ENCODE results near the gene ZDHHC19. TPM values are rescaled to one million over a fixed set of nuclear protein-coding genes. Genes with fewer than 3 reads are reported as not detected.

The ZDHHC19 gene
- total and polyA plus RNA-seq, 2 experiments from 2014 or later = not detected

- Histone ChIP-seq H3K36me3 (ENCODE audit: low read depth) (no peaks in the 10 kb centered on the region), H2AFZ (no peak overlapping the region), H3K9ac (no peak overlapping the region), H3K4me3 (no peak overlapping the region), H4K20me1 (ENCODE audit: insufficient read depth) (no peaks in the 10 kb centered on the region), H3K27me3 (replicated peaks; ENCODE audit: insufficient read depth) (no peaks in the 10 kb centered on the region), H3K27ac (no peak overlapping the region), H3K4me2 (ENCODE audit: unreplicated experiment) (no peak overlapping the region), H3F3A (ENCODE audit: insufficient read depth) (no peaks in the 10 kb centered on the region), H3K79me2 (ENCODE audit: insufficient read depth) (no peaks in the 10 kb centered on the region), H3K4me1 (ENCODE audit: insufficient read depth) (no peaks in the 10 kb centered on the region), H3K9me3 (ENCODE audit: low read depth) (no peaks in the 10 kb centered on the region), H3K9me2 (ENCODE audit: insufficient read depth) (no peaks in the 10 kb centered on the region)
- no peak for DNase-seq
- no peak for TF ChIP-seq EZH2phosphoT487 (IDR thresholded peaks at IDR 0.05; ENCODE audit: insufficient read depth, low read depth)
- no peak for TF ChIP-seq EZH2 (IDR thresholded peaks at IDR 0.05; ENCODE audit: insufficient read depth, poor library complexity, severe bottlenecking)
- WGBS, 2 experiments (ENCODE audit: low coverage in 1 of 2, low lambda C conversion rate in 2 of 2, missing lambda C conversion rate in 2 of 2) = 71 to 73% methylated on average over 17 of the region's 17 CpGs
- in situ Hi-C loops (cut with MboI) = no loop called here
Measured at GRCh38 chr3:196197524-196197923, 13.7 kb downstream of the ZDHHC19 start.

- in situ Hi-C loops (cut with MboI) = no loop called here
Measured at GRCh38 chr3:196195664-196196265, 15.4 kb downstream of the ZDHHC19 start.

GRCh38 chr3:196194542-196194915 is 16.7 kb downstream of the ZDHHC19 start:
- 57 to 63% methylated on average over 5 of the region's 5 CpGs for WGBS, 2 experiments (ENCODE audit: low coverage in 1 of 2, low lambda C conversion rate in 2 of 2, missing lambda C conversion rate in 2 of 2)
- H3K27ac ChIP-seq = no peak overlapping the region

More at GRCh38 chr3:196195664-196196265, 15.4 kb downstream of the ZDHHC19 start:
- H3K9ac ChIP-seq = no peak overlapping the region
- TF ChIP-seq EZH2phosphoT487 (IDR thresholded peaks at IDR 0.05; ENCODE audit: insufficient read depth, low read depth) = no peak
- TF ChIP-seq EZH2 (IDR thresholded peaks at IDR 0.05; ENCODE audit: insufficient read depth, poor library complexity, severe bottlenecking) = no peak
- H3K9me2 ChIP-seq (ENCODE audit: insufficient read depth) = no peaks in the 10 kb centered on the region
- H3K27me3 ChIP-seq (replicated peaks; ENCODE audit: insufficient read depth) = no peaks in the 10 kb centered on the region
- H3K36me3 ChIP-seq (ENCODE audit: low read depth) = no peaks in the 10 kb centered on the region
- H3K9me3 ChIP-seq (ENCODE audit: low read depth) = no peaks in the 10 kb centered on the region
- no peaks in the 10 kb centered on the region for H3K79me2 ChIP-seq (ENCODE audit: insufficient read depth)
- no peaks in the 10 kb centered on the region for H3F3A ChIP-seq (ENCODE audit: insufficient read depth)
- DNase-seq = no peak
- no peak overlapping the region for H2AFZ ChIP-seq
- H3K4me1 ChIP-seq (ENCODE audit: insufficient read depth) = no peaks in the 10 kb centered on the region
- H3K4me2 ChIP-seq (ENCODE audit: unreplicated experiment) = no peak overlapping the region
- no peak overlapping the region for H3K4me3 ChIP-seq
- H3K27ac ChIP-seq = no peak overlapping the region
- 76 to 80% methylated on average over 14 of the region's 14 CpGs for WGBS, 2 experiments (ENCODE audit: low coverage in 1 of 2, low lambda C conversion rate in 2 of 2, missing lambda C conversion rate in 2 of 2)
- H4K20me1 ChIP-seq (ENCODE audit: insufficient read depth) = no peaks in the 10 kb centered on the region

GRCh38 chr3:196193736-196194541 is 17.3 kb downstream of the ZDHHC19 start:
- H3K79me2 ChIP-seq (ENCODE audit: insufficient read depth) = no peaks in the 10 kb centered on the region
- in situ Hi-C loops (cut with MboI) = no loop called here
- H4K20me1 ChIP-seq (ENCODE audit: insufficient read depth) = no peaks in the 10 kb centered on the region
- H3K9me2 ChIP-seq (ENCODE audit: insufficient read depth) = no peaks in the 10 kb centered on the region
- no peak for DNase-seq
- H3F3A ChIP-seq (ENCODE audit: insufficient read depth) = no peaks in the 10 kb centered on the region
- H3K4me2 ChIP-seq (ENCODE audit: unreplicated experiment) = no peak overlapping the region
- no peak for TF ChIP-seq EZH2 (IDR thresholded peaks at IDR 0.05; ENCODE audit: insufficient read depth, poor library complexity, severe bottlenecking)
- no peak for TF ChIP-seq EZH2phosphoT487 (IDR thresholded peaks at IDR 0.05; ENCODE audit: insufficient read depth, low read depth)
- 56 to 67% methylated on average over 12 to 13 of the region's 13 CpGs for WGBS, 2 experiments (ENCODE audit: low coverage in 1 of 2, low lambda C conversion rate in 2 of 2, missing lambda C conversion rate in 2 of 2)
- H2AFZ ChIP-seq = no peak overlapping the region
- H3K9ac ChIP-seq = no peak overlapping the region
- no peak overlapping the region for H3K4me3 ChIP-seq
- H3K27me3 ChIP-seq (replicated peaks; ENCODE audit: insufficient read depth) = no peaks in the 10 kb centered on the region
- no peak overlapping the region for H3K27ac ChIP-seq
- H3K4me1 ChIP-seq (ENCODE audit: insufficient read depth) = no peaks in the 10 kb centered on the region
- no peaks in the 10 kb centered on the region for H3K36me3 ChIP-seq (ENCODE audit: low read depth)
- H3K9me3 ChIP-seq (ENCODE audit: low read depth) = no peaks in the 10 kb centered on the region

More at GRCh38 chr3:196194542-196194915, 16.7 kb downstream of the ZDHHC19 start:
- H3K79me2 ChIP-seq (ENCODE audit: insufficient read depth) = no peaks in the 10 kb centered on the region
- H3K36me3 ChIP-seq (ENCODE audit: low read depth) = no peaks in the 10 kb centered on the region
- no peaks in the 10 kb centered on the region for H3F3A ChIP-seq (ENCODE audit: insufficient read depth)
- DNase-seq = no peak
- no peak overlapping the region for H2AFZ ChIP-seq
- H3K4me3 ChIP-seq = no peak overlapping the region
- H3K9me3 ChIP-seq (ENCODE audit: low read depth) = no peaks in the 10 kb centered on the region
- H3K9me2 ChIP-seq (ENCODE audit: insufficient read depth) = no peaks in the 10 kb centered on the region
- no peaks in the 10 kb centered on the region for H3K27me3 ChIP-seq (replicated peaks; ENCODE audit: insufficient read depth)
- H4K20me1 ChIP-seq (ENCODE audit: insufficient read depth) = no peaks in the 10 kb centered on the region
- H3K4me1 ChIP-seq (ENCODE audit: insufficient read depth) = no peaks in the 10 kb centered on the region
- TF ChIP-seq EZH2phosphoT487 (IDR thresholded peaks at IDR 0.05; ENCODE audit: insufficient read depth, low read depth) (no peak), EZH2 (IDR thresholded peaks at IDR 0.05; ENCODE audit: insufficient read depth, poor library complexity, severe bottlenecking) (no peak)
- no peak overlapping the region for H3K9ac ChIP-seq
- in situ Hi-C loops (cut with MboI) = no loop called here
- no peak overlapping the region for H3K4me2 ChIP-seq (ENCODE audit: unreplicated experiment)

All from GM23248 (cell line).